GM19395 (cell line): Measurements from ENCODE around the gene COL6A3.

Experiments
- ATAC-seq: cut with Tn5 transposase; IDR thresholded peaks from one replicate; pipeline ENCODE4 v1.9.1; 2021; ENCODE audit warnings: mild to moderate bottlenecking, moderate library complexity; ENCODE audit not compliant: unreplicated experiment

COL6A3 gene

DNA sequence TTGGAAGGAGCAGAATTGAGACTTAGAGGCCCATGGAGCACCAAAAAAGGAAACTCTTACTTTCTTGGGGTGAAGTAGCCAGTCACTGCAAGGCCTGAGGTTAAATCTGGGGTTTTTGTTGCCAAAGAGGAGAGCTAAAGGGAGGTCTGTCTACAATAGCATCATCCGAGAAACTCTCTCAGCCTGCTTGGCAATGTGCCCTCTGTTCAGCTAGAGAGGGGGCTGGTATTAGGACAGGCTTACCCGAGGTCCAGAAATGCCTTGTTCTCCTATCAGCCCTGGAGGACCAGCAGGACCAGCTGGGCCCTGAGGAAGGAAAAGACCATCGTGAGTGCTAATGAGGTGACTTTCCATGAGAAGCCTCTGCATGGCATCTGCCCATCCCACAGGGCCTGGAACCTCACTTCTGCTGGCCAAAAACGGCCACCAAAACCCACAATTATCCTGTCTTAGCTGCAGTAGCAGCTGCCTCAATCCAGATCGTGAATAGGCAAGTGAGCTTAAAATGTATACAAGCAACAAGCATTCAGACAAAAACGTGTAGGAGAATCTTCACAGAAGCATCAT lies 61.6 kb downstream of the COL6A3 start:
- ATAC-seq, result no peak

GRCh38 chr2:237351796-237352195 lies 62.2 kb downstream of the COL6A3 start:
- no peak for ATAC-seq

- no peak for ATAC-seq
These were observed 62.9 kb downstream of the COL6A3 start for GRCh38 chr2:237351046-237351445.

DNA sequence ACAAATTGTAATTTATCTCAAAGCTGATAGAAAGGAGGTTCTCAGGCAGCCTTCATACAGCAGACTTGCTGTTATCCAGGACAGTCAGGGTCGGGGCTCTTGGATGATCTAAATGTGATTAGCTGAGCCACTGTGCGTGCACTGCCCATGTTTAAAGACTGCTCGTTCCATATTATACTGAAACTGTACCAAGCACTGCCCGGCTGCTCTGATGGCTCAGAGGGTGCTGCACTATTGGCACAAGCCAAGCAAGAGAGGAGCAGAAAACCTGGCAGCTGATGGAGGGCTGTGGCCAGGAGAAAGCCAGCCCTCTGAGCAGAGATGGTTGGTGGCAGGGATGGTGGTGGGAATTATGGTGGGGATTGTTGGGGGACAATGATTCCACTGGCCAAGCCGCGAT lies 63.4 kb downstream of the COL6A3 start:
- no peak for ATAC-seq

DNA sequence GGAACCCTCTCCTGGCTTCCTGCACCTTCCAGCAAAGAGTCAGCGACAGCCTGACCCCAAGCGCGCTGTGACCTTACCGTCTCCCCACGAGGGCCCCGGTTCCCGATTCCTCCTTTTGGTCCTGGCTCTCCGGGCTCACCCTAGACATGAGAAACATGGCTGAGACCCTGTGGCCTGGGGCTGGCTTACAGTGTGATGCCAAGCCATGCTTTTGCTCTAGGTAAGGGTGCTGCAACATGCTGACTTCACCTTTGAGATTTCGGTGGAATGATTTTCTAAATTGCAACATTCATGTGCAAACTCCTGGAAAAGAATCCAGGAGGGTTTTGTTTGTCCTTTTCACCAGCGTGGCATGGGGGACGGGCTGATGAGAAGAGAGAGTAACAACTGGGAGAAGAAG lies 63.9 kb downstream of the COL6A3 start:
- ATAC-seq, result no peak

GRCh38 chr2:237348281-237348865 lies 65.6 kb downstream of the COL6A3 start:
- ATAC-seq, result no peak

- ATAC-seq, result no peak
These were observed 67.9 kb downstream of the COL6A3 start for GRCh38 chr2:237345891-237346640.

GRCh38 chr2:237345411-237345810 lies 68.6 kb downstream of the COL6A3 start:
- no peak for ATAC-seq

- ATAC-seq, result no peak
These were observed 69.0 kb downstream of the COL6A3 start for GRCh38 chr2:237344942-237345341.

- ATAC-seq, result no peak
These were observed 70.0 kb downstream of the COL6A3 start for GRCh38 chr2:237343993-237344392.

DNA sequence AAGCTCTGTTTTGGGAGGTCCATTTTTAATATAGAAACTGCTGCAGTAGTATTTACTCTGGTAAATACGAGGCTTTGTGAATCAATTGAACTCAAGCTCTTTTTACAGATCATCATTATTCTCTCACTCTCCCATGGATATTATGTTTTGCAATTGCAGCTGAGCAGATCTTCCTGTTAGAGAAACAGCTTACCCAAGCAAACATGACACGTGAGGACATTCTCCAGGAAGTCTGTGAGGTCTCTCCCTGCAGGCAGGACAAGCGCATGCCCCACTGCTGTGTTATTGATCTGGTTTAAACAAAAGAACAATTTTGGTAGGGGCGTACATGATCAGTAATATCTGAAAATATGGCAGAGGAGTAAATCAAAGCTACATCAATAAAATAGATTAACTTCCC lies 72.1 kb downstream of the COL6A3 start:
- no peak for ATAC-seq

- ATAC-seq, result no peak
These were observed 76.4 kb downstream of the COL6A3 start for GRCh38 chr2:237337586-237337985.

GRCh38 chr2:237336131-237336530 lies 77.8 kb downstream of the COL6A3 start:
- no peak for ATAC-seq

- no peak for ATAC-seq
These were observed 80.2 kb downstream of the COL6A3 start for GRCh38 chr2:237333748-237334147.

GRCh38 chr2:237330541-237330940 lies 83.4 kb downstream of the COL6A3 start:
- no peak for ATAC-seq

DNA sequence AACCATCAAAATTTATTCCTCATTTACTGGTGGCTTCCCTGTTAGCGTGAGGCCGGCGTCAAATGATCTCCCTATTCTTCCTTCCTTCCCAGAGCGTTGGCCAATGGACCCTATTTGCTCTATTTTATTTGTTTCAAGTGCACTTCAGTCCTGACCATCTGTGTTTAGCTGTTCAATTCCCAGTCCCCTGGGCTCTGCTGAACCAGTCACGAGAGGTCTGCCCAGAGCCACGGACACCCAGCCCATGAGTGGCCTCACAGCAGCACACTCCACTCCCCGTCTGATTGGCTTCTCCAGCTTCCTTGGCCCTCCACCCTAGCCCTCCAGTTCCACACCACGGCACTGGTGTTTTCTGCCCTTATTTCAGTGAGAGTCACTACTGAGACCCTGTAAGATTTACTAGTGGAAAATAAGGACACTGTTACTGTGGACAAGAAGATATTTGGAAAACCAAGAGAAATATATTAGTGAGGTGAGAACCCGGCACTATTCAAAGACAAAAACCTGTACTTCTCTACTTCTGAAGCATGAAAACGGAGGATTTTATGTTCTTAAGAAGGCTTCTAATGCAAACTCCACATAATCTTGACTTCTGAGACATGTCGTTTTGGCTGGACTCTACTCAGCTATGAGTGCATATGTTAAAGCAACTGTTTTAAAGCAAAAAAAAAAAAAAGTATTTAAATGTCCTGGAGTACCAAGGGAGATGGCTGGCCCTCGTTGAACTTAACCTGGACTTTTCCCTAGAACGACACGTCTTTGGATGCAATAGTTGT lies 86.6 kb downstream of the COL6A3 start:
- no peak for ATAC-seq

DNA sequence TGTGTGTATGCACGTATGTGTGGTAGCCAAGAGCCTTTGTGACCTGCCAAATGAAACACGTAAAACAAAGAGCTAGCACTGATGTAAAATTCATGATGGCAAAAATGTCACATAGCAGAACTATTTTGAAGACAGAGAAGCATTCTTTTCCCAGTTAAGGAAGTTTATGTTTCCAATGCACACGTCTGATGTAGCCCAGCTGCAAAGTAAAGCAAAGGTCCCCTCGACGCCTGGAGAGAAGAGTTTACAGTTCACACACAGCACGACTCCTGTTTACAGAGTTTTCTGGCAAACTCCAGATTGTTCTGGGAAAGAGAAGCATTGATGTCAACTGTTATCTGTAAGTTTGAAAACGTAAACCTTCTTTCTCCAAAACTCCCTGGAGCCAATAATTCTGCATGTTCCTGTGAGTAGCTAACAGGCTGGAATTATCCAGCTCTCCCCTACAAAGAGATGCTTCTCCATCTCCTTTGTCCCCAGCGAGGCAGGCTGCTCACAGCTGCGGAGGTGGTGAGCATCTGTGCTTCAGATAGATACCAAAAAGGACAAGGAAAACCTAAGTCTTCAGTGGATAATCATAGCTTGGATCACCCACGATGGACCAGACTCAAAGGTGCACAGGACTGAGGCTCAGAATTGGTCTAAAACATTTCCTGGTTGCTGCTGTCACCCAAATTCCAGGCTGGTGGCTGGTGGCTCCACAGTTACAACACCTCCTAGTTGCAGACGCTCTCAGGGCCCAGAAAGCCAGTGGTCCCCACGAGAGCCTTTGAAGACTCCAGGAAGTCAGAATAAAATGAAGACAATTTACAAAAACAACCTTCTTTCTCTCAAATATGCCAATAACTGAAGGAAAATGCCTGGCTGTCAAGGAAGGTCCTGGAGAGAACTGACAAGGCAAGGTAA lies 87.4 kb downstream of the COL6A3 start:
- no peak for ATAC-seq

DNA sequence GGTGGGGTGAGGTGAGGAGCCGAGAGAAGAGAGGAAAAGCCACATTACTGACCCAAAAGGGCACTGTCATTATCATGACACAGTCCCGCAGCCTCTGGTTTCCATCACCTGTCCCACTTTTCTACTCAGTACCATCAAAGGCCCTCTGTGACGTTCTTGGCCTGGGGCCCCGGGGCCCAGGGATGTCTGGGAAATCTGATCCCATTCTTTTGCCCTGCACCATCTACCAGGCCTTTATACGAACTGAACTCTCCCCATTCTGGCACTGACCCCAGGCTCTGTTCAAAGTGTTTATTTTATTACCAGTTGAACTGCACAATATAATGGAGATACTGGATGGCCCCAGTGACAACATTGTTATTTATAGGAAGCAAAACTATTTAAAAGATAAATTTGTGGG lies 89.1 kb downstream of the COL6A3 start:
- ATAC-seq, result no peak

GRCh38 chr2:237324405-237324831 lies 89.5 kb downstream of the COL6A3 start:
- no peak for ATAC-seq

- ATAC-seq, result no peak
These were observed 90.3 kb downstream of the COL6A3 start for GRCh38 chr2:237323656-237324055.

DNA sequence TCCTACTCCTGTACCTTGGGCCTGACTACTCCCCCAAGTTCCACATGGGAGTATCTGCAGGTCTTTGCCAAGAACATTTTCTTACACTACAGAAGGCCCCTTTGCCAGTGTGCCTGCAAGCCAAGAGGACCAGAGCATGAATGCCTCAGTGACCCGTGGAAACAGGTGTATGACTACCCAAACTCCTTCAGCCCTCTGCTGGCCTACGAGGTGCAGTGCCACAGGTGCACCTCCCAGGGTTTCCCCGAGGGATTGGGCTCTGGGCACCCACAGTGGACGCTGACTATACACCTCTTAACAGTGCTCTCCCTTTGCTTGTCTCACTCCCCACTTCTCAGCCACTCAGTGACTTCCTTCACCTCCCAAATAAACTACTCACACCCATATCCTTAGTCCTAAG lies 91.4 kb downstream of the COL6A3 start:
- no peak for ATAC-seq
